Urinary bladder (tissue), 4 donors: ENCODE data around the gene GTF2IRD2. TPM values are rescaled to one million over a fixed set of nuclear protein-coding genes. Genes with fewer than 3 reads are reported as not detected.
"Not testable (repeated sequence)": the region's sequence is repeated elsewhere in the genome, so short reads cannot be mapped to it uniquely, and the experiment has no call there.

Experiments used
- DNase-seq: peaks from one replicate; pipeline ENCODE4 v3.0.0-alpha.2; 2015; ENCODE audit errors: extremely low spot score
- H3K27ac ChIP-seq: one replicate; pipeline ENCODE4 v1.5.1; 2013; ENCODE audit warnings: low read depth, mild to moderate bottlenecking, moderate library complexity
- H3K36me3 ChIP-seq: one replicate; pipeline ENCODE4 v1.6.1; 2013; ENCODE audit warnings: mild to moderate bottlenecking, moderate library complexity; ENCODE audit not compliant: insufficient read depth
- H3K4me1 ChIP-seq: one replicate; pipeline ENCODE4 v1.6.1; 2013; ENCODE audit warnings: mild to moderate bottlenecking, moderate library complexity; ENCODE audit not compliant: insufficient read depth
- H3K4me3 ChIP-seq: one replicate; pipeline ENCODE4 v1.5.1; 2013; ENCODE audit warnings: low read depth, low read length
- WGBS: extraction: QIAGEN DNeasy Blood & Tissue Kit; methylation state at CpG from one replicate; pipeline ENCODE4 v1.1.7; 2013; 5-methylcytosine and 5-hydroxymethylcytosine counted together
- polyA plus RNA-seq: library from polyadenylated mRNA; stranded (reverse); fragments of 200-250 nt; gene quantifications from one replicate; pipeline ENCODE4 v1.2.3, GENCODE V29; 2013
- total RNA-seq: library from RNA; depleted of rRNA; stranded (reverse); fragments of >200 nt; gene quantifications from one replicate; pipeline ENCODE4 v1.2.3, GENCODE V29; 2014
- donor health status: healthy with polysubstance abuse.
- donor health status: healthy.

Gene GTF2IRD2
- total and polyA plus RNA-seq, 2 donors = 12.6 to 41.9 TPM

- H3K36me3 ChIP-seq, H3K4me1 ChIP-seq, H3K4me3 ChIP-seq, DNase-seq, H3K27ac ChIP-seq: not testable (repeated sequence)
- WGBS = no CpG with 5 or more reads among the region's 5 CpGs
Measured at GRCh38 chr7:74821259-74821658, 30.1 kb downstream of the GTF2IRD2 start.

GRCh38 chr7:74820146-74820805 lies 31.1 kb downstream of the GTF2IRD2 start:
- not testable (repeated sequence) for H3K27ac ChIP-seq, H3K4me3 ChIP-seq, H3K36me3 ChIP-seq, DNase-seq, H3K4me1 ChIP-seq
- no CpG with 5 or more reads among the region's 23 CpGs for WGBS

- H3K4me3 ChIP-seq, H3K27ac ChIP-seq, DNase-seq, H3K4me1 ChIP-seq, H3K36me3 ChIP-seq: not testable (repeated sequence)
- no CpG with 5 or more reads among the region's 3 CpGs for WGBS
Measured at GRCh38 chr7:74815882-74816281, 35.5 kb downstream of the GTF2IRD2 start.

GRCh38 chr7:74798644-74799043 lies 52.8 kb downstream of the GTF2IRD2 start:
- H3K36me3 ChIP-seq, H3K4me1 ChIP-seq, H3K4me3 ChIP-seq, DNase-seq, H3K27ac ChIP-seq: not testable (repeated sequence)
- 86% methylated on average over 1 of the region's 4 CpGs for WGBS

GRCh38 chr7:74797848-74798622 lies 53.4 kb downstream of the GTF2IRD2 start:
- not testable (repeated sequence) for DNase-seq, H3K4me1 ChIP-seq, H3K4me3 ChIP-seq, H3K27ac ChIP-seq, H3K36me3 ChIP-seq
- 95% methylated on average over 12 of the region's 27 CpGs for WGBS

GRCh38 chr7:74789200-74789736 lies 62.1 kb downstream of the GTF2IRD2 start:
- DNase-seq, H3K4me3 ChIP-seq, H3K36me3 ChIP-seq, H3K27ac ChIP-seq, H3K4me1 ChIP-seq: not testable (repeated sequence)
- WGBS = 3% methylated on average over 3 of the region's 24 CpGs

- H3K4me3 ChIP-seq, H3K4me1 ChIP-seq, H3K36me3 ChIP-seq, H3K27ac ChIP-seq: not testable (repeated sequence)
- peak; percentile 66 for DNase-seq
- 0% methylated on average over 34 of the region's 82 CpGs for WGBS
Measured at GRCh38 chr7:74788369-74789150, 62.8 kb downstream of the GTF2IRD2 start.

- not testable (repeated sequence) for H3K4me3 ChIP-seq, H3K27ac ChIP-seq, H3K4me1 ChIP-seq, H3K36me3 ChIP-seq, DNase-seq
- 78% methylated on average over 5 of the region's 5 CpGs for WGBS
Measured at GRCh38 chr7:74783595-74783994, 67.8 kb downstream of the GTF2IRD2 start.

GRCh38 chr7:74781746-74782145 lies 69.7 kb downstream of the GTF2IRD2 start:
- H3K36me3 ChIP-seq, H3K27ac ChIP-seq, H3K4me3 ChIP-seq, DNase-seq, H3K4me1 ChIP-seq: not testable (repeated sequence)
- WGBS = 83% methylated on average over 3 of the region's 6 CpGs

GRCh38 chr7:74779053-74779452 lies 72.4 kb downstream of the GTF2IRD2 start:
- H3K27ac ChIP-seq, H3K4me1 ChIP-seq, H3K4me3 ChIP-seq, DNase-seq, H3K36me3 ChIP-seq: not testable (repeated sequence)
- WGBS = 84% methylated on average over 13 of the region's 17 CpGs

GRCh38 chr7:74775111-74775510 lies 76.3 kb downstream of the GTF2IRD2 start:
- not testable (repeated sequence) for H3K36me3 ChIP-seq, DNase-seq, H3K4me3 ChIP-seq, H3K4me1 ChIP-seq, H3K27ac ChIP-seq
- WGBS = no CpG with 5 or more reads among the region's 6 CpGs

GRCh38 chr7:74773760-74774750 lies 77.3 kb downstream of the GTF2IRD2 start, which contains the start of gene NCF1:
TSS of gene NCF1 (plus strand) at chr7:74774011. CDS start at chr7:74774032, 21 bp downstream.
- not testable (repeated sequence) for H3K4me3 ChIP-seq, H3K27ac ChIP-seq, H3K4me1 ChIP-seq, H3K36me3 ChIP-seq, DNase-seq
- WGBS = no CpG with 5 or more reads among the region's 21 CpGs
